GM23338 (cell line): Measurements from ENCODE around the gene GHRH. TPM values are rescaled to one million over a fixed set of nuclear protein-coding genes. Genes with fewer than 3 reads are reported as not detected.

Experiments used
- ATAC-seq: fragments of 200-7000 bp; cut with Tn5 transposase; 3 replicates; pipeline ENCODE4 v1.9.1; 2020
- DNase-seq: peaks from one replicate; pipeline ENCODE4 v3.0.0-alpha.2; 2015; ENCODE audit warnings: low spot score
- H2AFZ ChIP-seq: fragments of 200-600 bp; sonication (generic); 2 replicates; pipeline ENCODE4 v1.8.0; 2016; ENCODE audit warnings: antibody characterized with exemption, mild to moderate bottlenecking, moderate library complexity
- H3F3A ChIP-seq: fragments of 200-600 bp; sonication (generic); replicated peaks from 2 replicates; pipeline ENCODE4 v1.8.0; 2017; ENCODE audit warnings: antibody characterized with exemption, mixed run types, low read depth
- H3K27ac ChIP-seq: fragments of 200-600 bp; sonication (generic); 2 replicates; pipeline ENCODE4 v1.6.1; 2016; ENCODE audit warnings: low read depth
- H3K27me3 ChIP-seq: fragments of 200-600 bp; sonication (generic); 2 replicates; pipeline ENCODE4 v1.8.0; 2016; ENCODE audit warnings: mild to moderate bottlenecking, mixed run types, moderate library complexity; ENCODE audit not compliant: insufficient read depth
- H3K36me3 ChIP-seq: fragments of 200-600 bp; sonication (generic); 2 replicates; pipeline ENCODE4 v1.8.0; 2016; ENCODE audit warnings: mild to moderate bottlenecking; ENCODE audit not compliant: insufficient read depth
- H3K4me1 ChIP-seq: fragments of 200-600 bp; sonication (generic); 2 replicates; pipeline ENCODE4 v1.8.0; 2016; ENCODE audit warnings: mild to moderate bottlenecking, moderate library complexity; ENCODE audit not compliant: insufficient read depth
- H3K4me2 ChIP-seq: fragments of 200-600 bp; sonication (generic); 2 replicates; pipeline ENCODE4 v1.7.1; 2017; ENCODE audit warnings: mixed run types
- H3K4me3 ChIP-seq: fragments of 200-600 bp; sonication (generic); 2 replicates; pipeline ENCODE4 v1.6.1; 2016; ENCODE audit warnings: mixed run types
- H3K79me2 ChIP-seq: fragments of 200-600 bp; sonication (generic); replicated peaks from 2 replicates; pipeline ENCODE4 v1.8.0; 2017; ENCODE audit warnings: mild to moderate bottlenecking; ENCODE audit not compliant: insufficient read depth
- H3K9me2 ChIP-seq: fragments of 200-600 bp; sonication (generic); 2 replicates; pipeline ENCODE4 v1.8.0; 2017; ENCODE audit not compliant: insufficient read depth
- H4K20me1 ChIP-seq: fragments of 200-600 bp; sonication (generic); replicated peaks from 2 replicates; pipeline ENCODE4 v1.8.0; 2017; ENCODE audit warnings: mild to moderate bottlenecking; ENCODE audit not compliant: insufficient read depth
- H3K27ac Mint-ChIP-seq: 2 replicates; pipeline ENCODE4 v1.8.0; 2020; ENCODE audit warnings: inconsistent platforms, mild to moderate bottlenecking, moderate library complexity, mixed read lengths
- H3K27me3 Mint-ChIP-seq: 3 replicates; pipeline ENCODE4 v1.8.0; 2022; ENCODE audit warnings: low read depth, mild to moderate bottlenecking, moderate library complexity, mixed read lengths, inconsistent platforms; ENCODE audit not compliant: insufficient read depth, poor library complexity
- H3K36me3 Mint-ChIP-seq: 3 replicates; pipeline ENCODE4 v1.8.0; 2021; ENCODE audit warnings: low read depth, mild to moderate bottlenecking, inconsistent platforms, moderate library complexity, mixed read lengths
- H3K4me1 Mint-ChIP-seq: 3 replicates; pipeline ENCODE4 v1.8.0; 2020; ENCODE audit warnings: mild to moderate bottlenecking, inconsistent platforms, mixed read lengths
- H3K4me3 Mint-ChIP-seq: 3 replicates; pipeline ENCODE4 v1.8.0; 2021; ENCODE audit warnings: moderate library complexity, mild to moderate bottlenecking, inconsistent platforms, mixed read lengths
- H3K9me3 Mint-ChIP-seq: 3 replicates; pipeline ENCODE4 v1.8.0; 2020; ENCODE audit warnings: moderate library complexity, mild to moderate bottlenecking, inconsistent platforms, mixed read lengths
- CREB1 ChIP-seq: fragments of 250-450 bp; sonication (Bioruptor Pico); IDR thresholded peaks from 2 replicates; pipeline ENCODE4 v1.5.0; 2020; ENCODE audit warnings: low read depth, mild to moderate bottlenecking, moderate library complexity
- EZH2 ChIP-seq: fragments of 200-600 bp; sonication (generic); IDR thresholded peaks from one replicate; pipeline ENCODE4 v1.8.0; 2017; ENCODE audit warnings: antibody characterized with exemption, mild to moderate bottlenecking, low read depth; ENCODE audit not compliant: unreplicated experiment
- EZH2phosphoT487 ChIP-seq: fragments of 200-600 bp; sonication (generic); IDR thresholded peaks from one replicate; pipeline ENCODE4 v1.8.1; 2018; ENCODE audit warnings: antibody characterized with exemption; ENCODE audit not compliant: unreplicated experiment
- JUNB ChIP-seq: IDR thresholded peaks from one replicate; pipeline ENCODE4 v1.6.1; 2016; ENCODE audit warnings: antibody characterized with exemption; ENCODE audit not compliant: unreplicated experiment
- NANOG ChIP-seq: IDR thresholded peaks from 2 replicates; pipeline ENCODE4 v1.6.1; 2016; ENCODE audit warnings: antibody characterized with exemption, borderline replicate concordance
- POLR2AphosphoS5 ChIP-seq: IDR thresholded peaks from 2 replicates; pipeline ENCODE4 v1.6.1; 2016; ENCODE audit warnings: antibody characterized with exemption, low read depth
- STAT1 ChIP-seq: IDR thresholded peaks from one replicate; pipeline ENCODE4 v1.6.1; 2016; ENCODE audit warnings: antibody characterized with exemption; ENCODE audit not compliant: unreplicated experiment
- ZNF114 ChIP-seq: fragments of 250-450 bp; sonication (Bioruptor Pico); IDR thresholded peaks from 2 replicates; pipeline ENCODE4 v1.5.0; 2020; ENCODE audit warnings: mild to moderate bottlenecking, moderate library complexity
- ZNF331 ChIP-seq: fragments of 250-450 bp; sonication (Bioruptor Pico); IDR thresholded peaks from 2 replicates; pipeline ENCODE4 v1.5.0; 2020; ENCODE audit warnings: low read depth, mild to moderate bottlenecking, moderate library complexity
- polyA plus RNA-seq: library from polyadenylated mRNA; unstranded; fragments of >200 nt; fragmentation: Nextera tagmentation; extraction: Ambion mirVana; gene quantifications from 2 replicates; pipeline ENCODE4 v1.2.1, GENCODE V29; 2016
- total RNA-seq: library from RNA; depleted of rRNA; stranded (reverse); fragments of >200 nt; shearing (Covaris generic); gene quantifications from 2 replicates; pipeline ENCODE4 v1.2.3, GENCODE V29; 2014
- TF ChIP-seq, protein P1 (sequence below): IDR thresholded peaks from one replicate; pipeline ENCODE4 v1.6.1; 2018; ENCODE audit warnings: antibody characterized with exemption; ENCODE audit not compliant: unreplicated experiment
- TF ChIP-seq, protein P2 (sequence below): IDR thresholded peaks from 2 replicates; pipeline ENCODE4 v1.6.1; 2016; ENCODE audit warnings: antibody characterized with exemption
- TF ChIP-seq, protein P3 (sequence below), 2 experiments: fragments of 200-600 bp in 1 of 2; sonication (generic) in 1 of 2; conservative IDR thresholded peaks; 2 replicates each; pipeline versions ENCODE4 v1.5.1 to v1.6.1; 2016 to 2017; ENCODE audit warnings: antibody characterized with exemption in 2 of 2, low read depth in 2 of 2, mild to moderate bottlenecking in 2 of 2, moderate library complexity in 1 of 2
- TF ChIP-seq, protein P4 (sequence below): fragments of 250-450 bp; sonication (Bioruptor Pico); IDR thresholded peaks from 2 replicates; pipeline ENCODE4 v1.5.0; 2020; ENCODE audit warnings: mild to moderate bottlenecking, moderate library complexity

Gene GHRH
- total and polyA plus RNA-seq, 2 experiments from 2014 or later: 0.40 TPM; not detected in 1

DNA sequence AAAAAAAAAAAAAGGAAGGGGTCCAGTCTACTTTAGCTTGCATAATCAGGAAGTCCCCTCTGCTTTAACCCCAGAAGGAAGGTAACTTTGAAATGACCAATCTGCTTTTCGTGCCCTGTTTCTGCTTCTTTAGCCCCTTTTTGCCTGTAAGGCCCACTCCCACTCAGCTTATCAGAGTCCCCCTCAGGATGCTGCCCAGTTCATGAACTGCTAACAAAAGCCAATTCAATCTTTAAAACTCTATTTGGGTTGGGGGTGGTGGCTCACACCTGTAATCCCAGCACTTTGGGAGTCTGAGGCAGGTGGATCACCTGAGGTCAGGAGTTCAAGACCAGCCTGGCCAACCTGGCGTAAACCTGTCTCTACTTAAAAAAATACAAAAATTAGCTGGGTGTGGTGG is 12.3 kb downstream of the GHRH start (continued):
- TF ChIP-seq ZNF114 (CRISPR knock-in tag) (no peak), ZNF331 (CRISPR knock-in tag) (no peak), POLR2AphosphoS5 (no peak), EZH2 (no peak), NANOG (no peak), EZH2phosphoT487 (no peak)

DNA sequence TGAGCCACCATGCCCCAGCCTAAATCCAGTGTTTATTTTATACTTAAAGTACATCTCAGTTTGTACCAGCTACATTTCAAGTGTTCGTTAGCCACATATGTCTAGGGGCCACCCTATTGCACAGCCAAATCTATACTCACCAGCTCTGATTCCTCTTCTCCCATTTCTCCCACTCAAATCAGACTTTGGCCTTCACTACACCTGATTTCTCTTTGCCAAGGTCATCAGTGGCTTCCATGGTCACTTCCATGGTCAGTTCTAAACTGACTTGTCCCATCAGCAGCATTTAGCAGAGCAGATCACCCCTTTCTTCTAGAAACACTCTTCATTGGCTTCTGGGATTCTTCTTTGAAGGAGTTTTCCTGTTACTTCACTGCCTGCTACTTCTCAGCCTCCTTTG is 14.1 kb downstream of the GHRH start:
- peaks cover 38% of the 10 kb centered on the region for H3K4me1 Mint-ChIP-seq
- H3K79me2 ChIP-seq: no peaks in the 10 kb centered on the region
- no peaks in the 10 kb centered on the region for H3K9me3 Mint-ChIP-seq
- peaks cover 22% of the 10 kb centered on the region for H3K4me1 ChIP-seq
- no peak overlapping the region for H3K27ac Mint-ChIP-seq
- no peak overlapping the region for H3K27ac ChIP-seq
- H3K27me3 ChIP-seq: no peaks in the 10 kb centered on the region
- H3K36me3 ChIP-seq: peaks cover 3% of the 10 kb centered on the region
- H3K9me2 ChIP-seq: no peaks in the 10 kb centered on the region
- TF ChIP-seq, protein P1, sequence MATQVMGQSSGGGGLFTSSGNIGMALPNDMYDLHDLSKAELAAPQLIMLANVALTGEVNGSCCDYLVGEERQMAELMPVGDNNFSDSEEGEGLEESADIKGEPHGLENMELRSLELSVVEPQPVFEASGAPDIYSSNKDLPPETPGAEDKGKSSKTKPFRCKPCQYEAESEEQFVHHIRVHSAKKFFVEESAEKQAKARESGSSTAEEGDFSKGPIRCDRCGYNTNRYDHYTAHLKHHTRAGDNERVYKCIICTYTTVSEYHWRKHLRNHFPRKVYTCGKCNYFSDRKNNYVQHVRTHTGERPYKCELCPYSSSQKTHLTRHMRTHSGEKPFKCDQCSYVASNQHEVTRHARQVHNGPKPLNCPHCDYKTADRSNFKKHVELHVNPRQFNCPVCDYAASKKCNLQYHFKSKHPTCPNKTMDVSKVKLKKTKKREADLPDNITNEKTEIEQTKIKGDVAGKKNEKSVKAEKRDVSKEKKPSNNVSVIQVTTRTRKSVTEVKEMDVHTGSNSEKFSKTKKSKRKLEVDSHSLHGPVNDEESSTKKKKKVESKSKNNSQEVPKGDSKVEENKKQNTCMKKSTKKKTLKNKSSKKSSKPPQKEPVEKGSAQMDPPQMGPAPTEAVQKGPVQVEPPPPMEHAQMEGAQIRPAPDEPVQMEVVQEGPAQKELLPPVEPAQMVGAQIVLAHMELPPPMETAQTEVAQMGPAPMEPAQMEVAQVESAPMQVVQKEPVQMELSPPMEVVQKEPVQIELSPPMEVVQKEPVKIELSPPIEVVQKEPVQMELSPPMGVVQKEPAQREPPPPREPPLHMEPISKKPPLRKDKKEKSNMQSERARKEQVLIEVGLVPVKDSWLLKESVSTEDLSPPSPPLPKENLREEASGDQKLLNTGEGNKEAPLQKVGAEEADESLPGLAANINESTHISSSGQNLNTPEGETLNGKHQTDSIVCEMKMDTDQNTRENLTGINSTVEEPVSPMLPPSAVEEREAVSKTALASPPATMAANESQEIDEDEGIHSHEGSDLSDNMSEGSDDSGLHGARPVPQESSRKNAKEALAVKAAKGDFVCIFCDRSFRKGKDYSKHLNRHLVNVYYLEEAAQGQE: no peak
- no peak for TF ChIP-seq CREB1 (CRISPR knock-in tag)
- TF ChIP-seq EZH2phosphoT487: no peak
- TF ChIP-seq EZH2: no peak
- TF ChIP-seq, protein P2, sequence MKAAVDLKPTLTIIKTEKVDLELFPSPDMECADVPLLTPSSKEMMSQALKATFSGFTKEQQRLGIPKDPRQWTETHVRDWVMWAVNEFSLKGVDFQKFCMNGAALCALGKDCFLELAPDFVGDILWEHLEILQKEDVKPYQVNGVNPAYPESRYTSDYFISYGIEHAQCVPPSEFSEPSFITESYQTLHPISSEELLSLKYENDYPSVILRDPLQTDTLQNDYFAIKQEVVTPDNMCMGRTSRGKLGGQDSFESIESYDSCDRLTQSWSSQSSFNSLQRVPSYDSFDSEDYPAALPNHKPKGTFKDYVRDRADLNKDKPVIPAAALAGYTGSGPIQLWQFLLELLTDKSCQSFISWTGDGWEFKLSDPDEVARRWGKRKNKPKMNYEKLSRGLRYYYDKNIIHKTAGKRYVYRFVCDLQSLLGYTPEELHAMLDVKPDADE: no peak
- TF ChIP-seq, protein P3, sequence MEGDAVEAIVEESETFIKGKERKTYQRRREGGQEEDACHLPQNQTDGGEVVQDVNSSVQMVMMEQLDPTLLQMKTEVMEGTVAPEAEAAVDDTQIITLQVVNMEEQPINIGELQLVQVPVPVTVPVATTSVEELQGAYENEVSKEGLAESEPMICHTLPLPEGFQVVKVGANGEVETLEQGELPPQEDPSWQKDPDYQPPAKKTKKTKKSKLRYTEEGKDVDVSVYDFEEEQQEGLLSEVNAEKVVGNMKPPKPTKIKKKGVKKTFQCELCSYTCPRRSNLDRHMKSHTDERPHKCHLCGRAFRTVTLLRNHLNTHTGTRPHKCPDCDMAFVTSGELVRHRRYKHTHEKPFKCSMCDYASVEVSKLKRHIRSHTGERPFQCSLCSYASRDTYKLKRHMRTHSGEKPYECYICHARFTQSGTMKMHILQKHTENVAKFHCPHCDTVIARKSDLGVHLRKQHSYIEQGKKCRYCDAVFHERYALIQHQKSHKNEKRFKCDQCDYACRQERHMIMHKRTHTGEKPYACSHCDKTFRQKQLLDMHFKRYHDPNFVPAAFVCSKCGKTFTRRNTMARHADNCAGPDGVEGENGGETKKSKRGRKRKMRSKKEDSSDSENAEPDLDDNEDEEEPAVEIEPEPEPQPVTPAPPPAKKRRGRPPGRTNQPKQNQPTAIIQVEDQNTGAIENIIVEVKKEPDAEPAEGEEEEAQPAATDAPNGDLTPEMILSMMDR (conservative IDR thresholded peaks at IDR 0.05; ENCODE audit: low read depth in 2 of 2): no peak
- no peak for TF ChIP-seq NANOG
- TF ChIP-seq ZNF331 (CRISPR knock-in tag): no peak
- TF ChIP-seq ZNF114 (CRISPR knock-in tag): no peak
- TF ChIP-seq STAT1: no peak
- TF ChIP-seq, protein P4, sequence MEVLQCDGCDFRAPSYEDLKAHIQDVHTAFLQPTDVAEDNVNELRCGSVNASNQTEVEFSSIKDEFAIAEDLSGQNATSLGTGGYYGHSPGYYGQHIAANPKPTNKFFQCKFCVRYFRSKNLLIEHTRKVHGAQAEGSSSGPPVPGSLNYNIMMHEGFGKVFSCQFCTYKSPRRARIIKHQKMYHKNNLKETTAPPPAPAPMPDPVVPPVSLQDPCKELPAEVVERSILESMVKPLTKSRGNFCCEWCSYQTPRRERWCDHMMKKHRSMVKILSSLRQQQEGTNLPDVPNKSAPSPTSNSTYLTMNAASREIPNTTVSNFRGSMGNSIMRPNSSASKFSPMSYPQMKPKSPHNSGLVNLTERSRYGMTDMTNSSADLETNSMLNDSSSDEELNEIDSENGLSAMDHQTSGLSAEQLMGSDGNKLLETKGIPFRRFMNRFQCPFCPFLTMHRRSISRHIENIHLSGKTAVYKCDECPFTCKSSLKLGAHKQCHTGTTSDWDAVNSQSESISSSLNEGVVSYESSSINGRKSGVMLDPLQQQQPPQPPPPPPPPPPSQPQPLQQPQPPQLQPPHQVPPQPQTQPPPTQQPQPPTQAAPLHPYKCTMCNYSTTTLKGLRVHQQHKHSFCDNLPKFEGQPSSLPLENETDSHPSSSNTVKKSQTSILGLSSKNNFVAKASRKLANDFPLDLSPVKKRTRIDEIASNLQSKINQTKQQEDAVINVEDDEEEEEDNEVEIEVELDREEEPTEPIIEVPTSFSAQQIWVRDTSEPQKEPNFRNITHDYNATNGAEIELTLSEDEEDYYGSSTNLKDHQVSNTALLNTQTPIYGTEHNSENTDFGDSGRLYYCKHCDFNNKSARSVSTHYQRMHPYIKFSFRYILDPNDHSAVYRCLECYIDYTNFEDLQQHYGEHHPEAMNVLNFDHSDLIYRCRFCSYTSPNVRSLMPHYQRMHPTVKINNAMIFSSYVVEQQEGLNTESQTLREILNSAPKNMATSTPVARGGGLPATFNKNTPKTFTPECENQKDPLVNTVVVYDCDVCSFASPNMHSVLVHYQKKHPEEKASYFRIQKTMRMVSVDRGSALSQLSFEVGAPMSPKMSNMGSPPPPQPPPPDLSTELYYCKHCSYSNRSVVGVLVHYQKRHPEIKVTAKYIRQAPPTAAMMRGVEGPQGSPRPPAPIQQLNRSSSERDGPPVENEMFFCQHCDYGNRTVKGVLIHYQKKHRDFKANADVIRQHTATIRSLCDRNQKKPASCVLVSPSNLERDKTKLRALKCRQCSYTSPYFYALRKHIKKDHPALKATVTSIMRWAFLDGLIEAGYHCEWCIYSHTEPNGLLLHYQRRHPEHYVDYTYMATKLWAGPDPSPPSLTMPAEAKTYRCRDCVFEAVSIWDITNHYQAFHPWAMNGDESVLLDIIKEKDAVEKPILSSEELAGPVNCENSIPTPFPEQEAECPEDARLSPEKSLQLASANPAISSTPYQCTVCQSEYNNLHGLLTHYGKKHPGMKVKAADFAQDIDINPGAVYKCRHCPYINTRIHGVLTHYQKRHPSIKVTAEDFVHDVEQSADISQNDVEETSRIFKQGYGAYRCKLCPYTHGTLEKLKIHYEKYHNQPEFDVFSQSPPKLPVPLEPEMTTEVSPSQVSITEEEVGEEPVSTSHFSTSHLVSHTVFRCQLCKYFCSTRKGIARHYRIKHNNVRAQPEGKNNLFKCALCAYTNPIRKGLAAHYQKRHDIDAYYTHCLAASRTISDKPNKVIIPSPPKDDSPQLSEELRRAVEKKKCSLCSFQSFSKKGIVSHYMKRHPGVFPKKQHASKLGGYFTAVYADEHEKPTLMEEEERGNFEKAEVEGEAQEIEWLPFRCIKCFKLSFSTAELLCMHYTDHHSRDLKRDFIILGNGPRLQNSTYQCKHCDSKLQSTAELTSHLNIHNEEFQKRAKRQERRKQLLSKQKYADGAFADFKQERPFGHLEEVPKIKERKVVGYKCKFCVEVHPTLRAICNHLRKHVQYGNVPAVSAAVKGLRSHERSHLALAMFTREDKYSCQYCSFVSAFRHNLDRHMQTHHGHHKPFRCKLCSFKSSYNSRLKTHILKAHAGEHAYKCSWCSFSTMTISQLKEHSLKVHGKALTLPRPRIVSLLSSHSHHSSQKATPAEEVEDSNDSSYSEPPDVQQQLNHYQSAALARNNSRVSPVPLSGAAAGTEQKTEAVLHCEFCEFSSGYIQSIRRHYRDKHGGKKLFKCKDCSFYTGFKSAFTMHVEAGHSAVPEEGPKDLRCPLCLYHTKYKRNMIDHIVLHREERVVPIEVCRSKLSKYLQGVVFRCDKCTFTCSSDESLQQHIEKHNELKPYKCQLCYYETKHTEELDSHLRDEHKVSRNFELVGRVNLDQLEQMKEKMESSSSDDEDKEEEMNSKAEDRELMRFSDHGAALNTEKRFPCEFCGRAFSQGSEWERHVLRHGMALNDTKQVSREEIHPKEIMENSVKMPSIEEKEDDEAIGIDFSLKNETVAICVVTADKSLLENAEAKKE (CRISPR knock-in tag): no peak
- TF ChIP-seq POLR2AphosphoS5: no peak
- no peak for TF ChIP-seq JUNB
- peaks cover 6% of the 10 kb centered on the region for H3K27me3 Mint-ChIP-seq
- no peak overlapping the region for H3K4me3 Mint-ChIP-seq
- H3F3A ChIP-seq: peaks cover 18% of the 10 kb centered on the region
- H2AFZ ChIP-seq: no peak overlapping the region
- H4K20me1 ChIP-seq: no peaks in the 10 kb centered on the region
- ATAC-seq: no peak
- no peak for DNase-seq
- H3K4me2 ChIP-seq: no peak overlapping the region
- no peak overlapping the region for H3K4me3 ChIP-seq
- peaks cover 20% of the 10 kb centered on the region for H3K36me3 Mint-ChIP-seq
